Measurements from ENCODE around the gene RYR3.

RYR3 gene

DNA sequence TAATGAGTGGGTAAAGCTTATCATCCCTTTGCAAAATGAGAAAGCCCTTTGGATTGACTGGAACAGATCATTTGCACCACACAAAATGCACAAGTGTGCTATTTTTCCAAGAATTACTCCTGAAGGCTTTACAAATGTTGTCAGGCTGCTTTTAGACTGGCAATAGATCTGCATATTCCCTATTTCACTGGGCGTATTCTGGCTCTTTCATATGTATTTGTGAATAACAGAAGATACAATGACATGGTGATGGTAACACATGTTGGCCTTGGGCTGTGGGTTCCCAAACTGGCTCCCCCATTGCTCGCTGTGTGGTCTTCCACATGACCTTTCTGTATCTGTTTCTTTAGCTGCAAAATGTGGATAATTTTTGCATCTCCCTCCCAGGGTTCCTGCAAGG, 354.2 kb downstream of the RYR3 start:
- no peak for DNase-seq

DNA sequence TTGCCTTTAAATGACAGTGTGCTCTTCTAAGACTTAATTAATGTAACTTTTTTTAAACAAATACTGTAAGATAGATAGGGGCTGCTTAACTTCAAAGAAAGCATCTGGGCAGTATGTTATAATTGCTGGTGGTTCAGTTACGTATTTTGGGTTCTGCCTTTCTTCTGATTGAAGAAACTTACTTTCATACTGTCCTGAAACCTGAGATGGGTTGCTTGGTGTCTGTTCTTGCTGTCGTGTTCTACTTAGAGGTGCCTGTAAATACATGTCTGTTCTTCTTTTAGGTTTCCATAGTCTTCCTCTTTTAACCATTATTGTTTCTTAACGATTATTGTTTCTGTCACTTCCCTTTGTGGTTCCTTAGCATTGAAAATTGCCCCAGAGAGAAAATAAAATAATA, 359.8 kb downstream of the RYR3 start:
- DNase-seq = no peak

DNA sequence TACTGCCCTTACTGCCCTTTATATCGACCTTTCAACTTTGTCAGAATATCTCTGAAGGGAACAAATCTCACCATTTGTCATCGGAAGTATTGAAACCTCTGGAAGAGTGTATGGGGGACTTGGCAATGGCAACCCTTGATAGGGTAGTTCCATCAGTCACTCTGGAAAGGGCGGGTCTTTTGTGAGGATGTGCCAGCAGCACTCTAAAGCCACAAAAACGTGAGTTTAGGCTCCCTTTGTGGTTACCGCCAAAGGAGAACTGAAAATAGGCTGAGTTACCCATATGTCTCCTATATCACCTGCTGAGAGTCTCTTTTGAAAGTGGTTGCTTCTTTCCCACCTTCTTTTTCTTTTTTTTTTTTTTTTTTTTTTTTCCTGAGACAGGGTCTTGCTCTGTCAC, 360.7 kb downstream of the RYR3 start:
- DNase-seq = no peak

DNA sequence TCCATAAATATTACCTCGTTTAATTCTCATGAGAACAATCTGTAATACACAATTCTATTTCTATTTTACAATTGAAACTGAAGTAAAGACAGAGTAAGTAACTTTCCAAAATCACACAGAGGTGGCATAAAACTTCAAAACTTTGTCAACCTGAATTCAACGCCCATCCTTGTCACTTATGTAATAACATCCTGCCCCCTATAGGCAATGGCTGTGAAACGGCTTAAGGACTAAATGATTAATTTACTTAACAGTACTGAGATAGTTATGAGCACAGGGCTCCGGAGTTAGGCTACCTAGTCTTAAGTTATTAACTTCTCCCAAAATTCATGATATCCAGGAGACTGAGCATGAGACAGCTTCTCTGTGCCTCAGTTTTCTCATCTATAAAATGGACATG, 364.5 kb downstream of the RYR3 start:
- DNase-seq = no peak

DNA sequence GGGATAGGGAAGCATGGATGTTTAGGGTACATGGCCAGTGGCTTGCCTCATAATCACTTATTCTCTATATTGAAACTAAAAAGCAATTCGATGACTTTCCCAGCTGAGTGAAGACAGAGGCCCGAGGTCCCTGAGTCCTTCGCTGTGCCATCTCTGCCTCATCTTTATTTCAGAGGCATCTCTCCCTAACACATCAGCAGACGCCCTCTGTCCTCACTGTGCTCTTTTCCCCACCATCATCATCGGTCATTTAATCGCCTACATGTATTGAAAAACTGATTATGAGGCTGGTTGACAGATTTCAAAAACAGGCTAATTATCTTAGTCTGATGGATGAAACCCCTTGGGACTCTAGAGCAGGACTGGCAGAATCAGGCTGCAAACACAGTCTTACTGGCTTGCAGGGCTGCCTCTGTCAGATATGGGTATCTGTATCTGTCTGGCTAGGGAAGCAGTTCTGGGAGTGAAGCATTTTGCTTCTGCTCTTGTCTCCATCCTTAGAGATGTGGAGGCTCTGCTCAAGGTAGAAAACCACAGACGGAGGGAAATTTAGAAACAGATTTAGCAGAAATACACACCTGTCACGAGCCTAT, 366.6 kb downstream of the RYR3 start:
- no peak for DNase-seq

DNA sequence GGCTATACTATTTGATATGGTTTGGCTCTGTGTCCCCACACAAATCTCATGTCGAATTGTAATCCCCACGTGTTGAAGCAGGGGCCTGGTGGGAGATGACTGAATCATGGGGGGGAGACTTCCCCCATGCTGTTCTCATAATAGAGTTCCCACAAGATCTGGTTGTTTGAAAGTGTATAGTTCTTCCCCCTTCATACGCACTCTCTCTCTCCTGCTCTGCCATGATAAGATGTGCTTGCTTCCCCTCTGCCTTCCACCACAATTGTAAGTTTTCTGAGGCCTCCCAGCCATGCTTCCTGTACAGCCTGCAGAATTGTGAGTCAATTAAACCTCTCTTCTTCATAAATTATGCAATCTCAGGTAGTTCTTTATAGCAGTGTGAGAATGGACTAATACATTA, 367.4 kb downstream of the RYR3 start:
- no peak for DNase-seq

DNA sequence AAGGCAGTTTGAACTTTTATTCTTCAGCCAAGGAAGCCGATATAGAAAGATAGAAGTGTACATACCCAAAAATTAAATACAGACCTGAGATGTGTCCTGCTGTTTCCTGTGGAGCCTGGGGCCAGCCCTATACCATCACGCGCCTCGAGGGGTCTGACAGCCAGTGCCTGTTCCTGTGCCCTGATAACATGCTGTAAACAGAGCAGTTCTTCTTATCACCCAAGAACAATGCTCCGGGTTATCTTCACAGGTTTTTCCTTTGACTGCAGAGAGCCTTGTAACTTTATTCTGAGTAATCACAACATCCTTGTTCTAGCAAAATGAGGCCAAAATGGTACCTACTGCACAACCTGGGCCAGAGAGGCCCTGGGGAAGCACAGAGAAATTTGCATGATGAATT, 367.8 kb downstream of the RYR3 start:
- DNase-seq = no peak

DNA sequence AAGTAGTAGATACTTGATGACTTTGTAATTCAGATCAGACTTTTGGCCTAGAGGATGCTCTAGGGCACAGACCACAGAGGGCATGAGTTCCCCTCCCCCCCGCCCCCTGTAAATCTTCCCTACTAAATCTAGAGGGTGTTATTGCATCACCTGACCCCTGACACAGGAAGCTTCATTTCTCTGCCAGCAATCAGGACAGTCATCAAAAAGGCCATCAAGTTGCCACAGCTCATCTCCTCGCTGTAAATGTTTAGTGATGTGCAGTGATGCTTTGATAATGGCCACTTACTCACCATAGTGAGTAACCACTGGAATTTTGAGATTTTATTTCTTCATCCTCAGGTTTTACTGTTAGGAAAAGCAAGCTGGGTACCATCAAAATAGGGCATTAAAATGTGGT, 368.3 kb downstream of the RYR3 start:
- no peak for DNase-seq

DNA sequence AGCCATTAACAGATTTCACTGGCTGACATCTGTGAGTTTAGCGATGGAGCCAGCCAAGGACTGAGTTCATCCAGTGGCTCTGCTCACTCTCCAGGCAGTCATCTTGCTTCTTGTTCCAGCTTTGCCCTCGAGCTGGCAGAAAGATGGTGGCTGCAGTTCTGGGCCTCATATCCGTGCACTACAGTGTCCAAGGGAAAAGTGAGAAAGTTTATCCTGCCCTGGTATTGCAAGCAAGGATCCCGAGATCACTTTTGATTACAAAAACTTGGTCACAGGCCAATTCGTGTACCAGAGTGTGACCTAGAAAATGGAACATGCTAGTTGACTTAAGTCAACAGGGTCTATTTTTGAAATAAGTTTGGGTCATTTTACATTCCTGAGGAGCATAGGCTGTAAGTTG, 369.6 kb downstream of the RYR3 start:
- DNase-seq = no peak

DNA sequence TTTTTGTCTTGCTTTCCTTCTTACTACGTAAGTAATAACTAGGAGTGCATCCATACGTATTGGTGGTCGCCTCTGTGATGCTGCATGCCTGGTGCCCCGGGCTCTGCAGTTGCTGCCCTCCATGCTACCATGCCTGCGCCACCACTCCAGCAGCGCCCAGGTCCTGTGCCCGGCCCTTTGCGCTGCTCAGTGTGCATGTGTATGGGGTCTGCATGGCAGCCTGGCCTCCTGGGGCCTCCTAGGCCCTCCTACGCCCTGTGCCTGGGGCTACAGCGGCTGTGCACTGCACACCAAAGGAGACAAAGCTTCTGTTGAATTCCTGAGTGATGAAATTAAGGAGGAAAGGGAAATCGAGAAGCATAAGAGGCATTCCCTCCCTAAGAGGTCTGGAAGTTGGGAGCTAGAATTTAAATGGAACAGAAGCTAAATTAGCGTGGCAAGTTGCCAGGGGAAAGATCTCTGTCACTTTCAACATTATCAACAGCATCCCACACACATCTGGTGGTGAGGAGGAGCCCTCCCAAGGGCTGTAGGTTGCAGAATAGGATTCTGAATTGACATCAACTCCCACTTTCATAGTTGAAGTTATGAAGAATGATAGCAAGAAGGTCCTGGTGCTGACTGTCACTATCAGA, 382.5 kb downstream of the RYR3 start:
- DNase-seq = no peak

DNA sequence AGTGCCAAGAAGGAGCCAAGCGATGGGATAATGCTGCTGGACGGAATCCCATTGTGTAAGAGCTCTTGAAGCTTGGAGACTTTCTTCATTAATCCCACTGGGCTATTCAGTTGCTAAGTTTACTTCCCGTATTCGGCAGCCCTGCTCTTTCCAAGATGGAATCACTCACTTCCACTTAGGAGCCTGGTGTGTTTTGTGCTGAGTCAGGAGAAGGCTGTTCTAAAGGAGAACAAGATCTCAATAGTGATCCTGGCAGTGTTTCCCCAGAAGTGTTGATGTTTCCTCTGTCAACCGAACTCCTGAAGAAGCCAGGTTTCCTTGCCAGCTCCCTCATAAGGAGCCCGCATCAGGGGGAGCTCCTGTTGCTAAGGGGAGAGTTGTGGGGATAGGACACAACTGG, 387.4 kb downstream of the RYR3 start:
- no peak for DNase-seq

DNA sequence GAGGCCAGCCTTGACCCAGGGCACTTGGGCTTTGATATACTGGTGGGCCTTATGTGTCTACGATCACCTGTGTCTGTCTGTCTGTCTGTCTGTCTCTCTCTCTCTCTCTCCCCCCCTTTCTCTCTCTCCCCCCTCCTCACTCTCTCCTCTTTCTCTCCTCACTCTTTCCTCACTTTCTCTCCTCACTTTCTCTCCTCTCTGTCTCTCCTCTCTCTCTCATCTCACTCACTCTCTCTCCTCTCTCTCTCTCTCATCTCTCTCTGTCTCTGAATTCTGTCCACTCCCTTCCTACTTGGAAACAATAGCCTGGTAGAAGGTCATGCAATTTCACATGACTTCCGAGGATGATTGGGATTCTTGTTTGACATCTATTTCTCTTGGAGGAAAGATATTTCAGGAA, 388.4 kb downstream of the RYR3 start:
- no peak for DNase-seq

DNA sequence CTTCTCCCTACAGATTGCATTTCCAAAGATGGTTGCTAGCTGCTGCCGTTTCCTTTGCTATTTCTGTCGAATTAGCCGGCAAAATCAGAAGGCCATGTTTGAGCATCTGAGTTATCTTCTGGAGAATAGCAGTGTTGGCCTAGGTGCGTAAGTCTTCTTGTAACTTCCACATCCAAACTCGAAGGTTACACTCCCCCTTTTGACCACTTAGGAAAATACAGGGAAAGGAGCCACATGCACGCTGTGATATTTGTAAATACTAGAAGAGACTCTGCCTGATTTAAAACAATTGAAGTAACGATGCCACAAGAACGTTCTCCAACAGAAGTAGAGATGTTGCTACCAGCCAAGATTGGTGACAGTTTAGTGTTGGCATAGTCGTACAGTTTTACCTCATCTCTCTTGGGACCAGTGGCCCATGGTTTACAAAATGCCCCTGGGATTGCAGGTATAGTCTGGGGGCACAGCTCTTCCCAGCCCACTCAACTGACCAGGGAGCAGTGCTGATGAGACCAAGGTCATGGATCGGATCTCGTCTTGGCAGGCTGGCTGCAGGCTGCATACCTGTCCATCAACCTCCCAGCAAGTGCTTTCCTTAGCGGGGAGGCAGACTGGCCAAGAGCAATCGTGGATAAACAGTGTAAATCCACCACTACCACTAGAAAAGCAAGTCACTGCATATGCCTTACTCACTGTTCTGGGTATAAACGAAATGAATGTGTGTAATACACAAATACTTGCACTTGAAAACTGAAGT, 389.1 kb downstream of the RYR3 start:
- no peak for DNase-seq

DNA sequence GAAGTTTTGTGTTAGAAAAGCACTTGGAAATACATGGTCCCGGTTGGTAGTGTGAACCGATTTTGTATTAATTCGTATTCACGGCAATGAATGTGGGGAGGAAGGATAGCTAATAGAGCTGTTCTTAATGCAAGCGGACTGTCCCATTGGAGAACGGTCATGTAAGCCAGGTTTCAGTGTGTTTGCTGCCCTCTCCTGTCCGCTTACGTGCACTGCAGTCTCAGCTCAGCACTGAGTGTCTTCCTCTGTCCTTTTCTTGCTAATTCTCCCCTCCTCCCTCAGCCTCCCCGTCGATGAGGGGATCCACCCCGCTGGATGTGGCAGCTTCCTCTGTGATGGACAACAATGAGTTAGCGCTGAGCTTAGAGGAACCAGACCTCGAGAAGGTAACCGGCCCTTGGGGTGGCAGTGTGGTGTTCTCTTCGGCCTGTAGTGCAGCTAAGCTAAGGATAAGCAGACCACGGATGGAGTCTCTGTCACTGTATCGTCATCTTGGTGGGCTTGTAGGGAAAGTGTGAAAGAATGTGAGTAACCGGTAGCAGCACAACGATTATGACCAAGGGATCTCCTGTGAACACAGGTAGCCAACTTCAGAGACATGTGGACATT, 390.0 kb downstream of the RYR3 start:
- peak; percentile 59 for DNase-seq

DNA sequence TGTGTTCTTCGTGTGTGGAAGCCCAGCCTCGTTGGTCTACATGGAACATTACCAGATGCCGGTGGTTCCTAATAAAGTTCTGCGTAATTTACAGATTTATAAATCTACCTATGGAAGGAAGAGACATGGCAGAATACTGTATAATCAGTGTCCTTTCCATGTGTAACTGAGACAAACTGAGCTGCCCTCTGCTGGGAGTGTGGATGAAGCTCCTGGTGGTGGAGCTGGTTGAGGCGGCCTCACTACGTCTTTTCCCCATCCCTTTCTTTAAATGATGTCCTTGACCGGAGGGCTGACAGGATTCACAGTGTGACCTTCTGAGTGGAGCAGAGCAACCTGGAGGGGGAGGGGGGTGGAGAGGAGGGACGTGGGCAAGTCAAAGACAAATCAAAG, 390.5 kb downstream of the RYR3 start:
- no peak for DNase-seq

DNA sequence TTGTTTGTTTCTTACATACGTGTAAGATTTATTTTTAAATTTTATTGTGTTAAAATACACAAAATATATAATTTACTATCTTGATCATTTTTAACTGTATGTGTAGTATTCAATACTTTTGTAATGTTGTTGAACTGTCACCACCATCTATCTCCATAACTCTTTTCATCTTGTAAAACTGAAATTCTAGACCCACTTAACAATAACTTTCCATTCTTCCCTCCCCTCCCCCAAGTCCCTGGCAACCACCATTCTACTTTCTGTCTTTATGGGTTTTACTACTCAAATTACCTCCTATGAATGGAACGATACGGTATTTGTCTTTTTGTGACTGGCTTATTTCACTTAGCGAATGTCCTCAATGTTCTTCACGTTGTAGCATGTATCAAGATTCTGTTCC, 395.4 kb downstream of the RYR3 start:
- DNase-seq = no peak

DNA sequence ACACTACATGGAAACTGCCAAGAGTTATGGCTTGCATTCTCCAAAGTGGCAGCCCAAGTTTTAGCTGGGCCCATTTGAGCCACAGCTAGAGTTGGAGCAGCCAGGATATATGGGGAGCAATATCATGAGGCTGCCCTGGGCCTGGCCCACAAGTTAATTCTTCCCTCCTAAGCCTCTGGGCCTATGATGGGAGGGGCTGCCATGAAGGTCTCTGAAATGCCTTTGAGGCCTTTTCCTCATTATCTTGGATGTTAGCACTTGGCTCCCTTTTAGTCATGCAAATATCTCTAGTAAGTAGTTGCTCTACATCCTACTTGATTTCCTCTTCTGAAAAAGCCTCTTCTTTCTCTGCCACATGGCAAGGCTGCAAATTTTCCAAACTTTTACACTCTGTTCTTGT, 400.0 kb downstream of the RYR3 start:
- no peak for DNase-seq

DNA sequence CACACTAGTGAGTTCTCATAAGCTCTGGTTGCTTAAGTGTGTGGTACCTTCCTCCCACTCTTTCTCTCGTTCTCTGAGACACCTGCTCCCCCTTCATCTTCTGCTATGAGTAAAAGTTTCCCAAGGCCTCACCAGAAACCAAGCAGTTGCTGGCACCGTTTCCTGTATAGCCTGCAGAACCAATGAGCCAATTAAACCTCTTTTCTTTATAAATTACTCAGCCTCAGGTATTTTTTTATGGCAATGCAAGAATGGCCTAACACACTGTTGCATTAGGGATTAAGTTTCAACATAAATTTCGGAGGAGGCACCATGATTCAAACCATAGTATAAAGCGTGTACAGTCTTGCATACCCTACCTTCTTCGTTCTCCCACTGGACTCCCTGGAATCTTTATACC, 405.3 kb downstream of the RYR3 start:
- no peak for DNase-seq

DNA sequence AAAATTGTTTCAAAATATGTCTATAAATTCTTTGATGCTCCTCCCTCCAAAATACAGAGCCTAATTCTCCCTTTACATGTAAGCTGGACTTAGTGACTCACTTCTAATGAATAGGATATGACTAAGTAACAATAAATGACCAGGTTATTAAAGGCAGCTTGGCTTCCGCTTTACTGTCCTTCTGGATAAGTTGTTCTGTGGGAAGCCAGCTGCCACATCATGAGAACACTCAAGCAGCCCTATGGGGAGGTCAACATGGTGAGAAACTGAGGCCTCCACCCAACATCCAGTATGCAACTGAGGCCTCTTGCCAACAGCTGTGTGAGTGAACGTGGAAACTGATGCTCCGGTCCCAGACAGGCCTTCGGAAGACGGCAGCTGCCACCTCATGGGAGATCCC, 410.2 kb downstream of the RYR3 start:
- DNase-seq = no peak

DNA sequence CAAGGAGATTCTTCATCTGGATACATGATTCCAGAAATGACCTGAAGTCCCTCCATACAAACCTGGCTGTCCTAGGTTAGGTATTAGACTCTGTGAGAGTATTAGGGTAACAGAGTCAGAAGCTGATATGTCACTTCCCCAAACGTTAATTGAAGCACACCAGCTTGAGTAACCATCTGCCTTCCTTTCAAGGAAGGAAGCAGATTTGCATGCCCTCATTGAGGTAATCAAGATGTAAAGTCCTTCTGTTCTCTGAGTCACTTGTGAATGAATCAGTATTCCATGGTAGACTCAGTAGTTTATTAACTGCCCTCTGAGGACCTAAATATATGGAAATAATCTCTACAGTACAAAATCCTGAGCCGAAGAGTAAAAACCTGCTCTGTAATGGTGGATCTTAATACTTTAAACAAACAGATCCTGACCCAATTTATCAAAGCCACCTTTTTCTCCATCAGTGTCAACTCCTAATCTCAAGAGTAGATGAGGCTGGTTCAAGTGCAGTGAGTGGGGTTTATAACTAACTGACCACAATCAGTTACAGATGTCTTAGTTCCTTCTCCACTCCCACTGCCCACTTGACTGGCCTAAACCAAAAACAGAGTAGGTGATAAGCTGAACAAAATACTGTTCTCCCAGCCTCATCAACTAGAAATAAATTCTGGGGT, 411.4 kb downstream of the RYR3 start:
- no peak for DNase-seq

DNA sequence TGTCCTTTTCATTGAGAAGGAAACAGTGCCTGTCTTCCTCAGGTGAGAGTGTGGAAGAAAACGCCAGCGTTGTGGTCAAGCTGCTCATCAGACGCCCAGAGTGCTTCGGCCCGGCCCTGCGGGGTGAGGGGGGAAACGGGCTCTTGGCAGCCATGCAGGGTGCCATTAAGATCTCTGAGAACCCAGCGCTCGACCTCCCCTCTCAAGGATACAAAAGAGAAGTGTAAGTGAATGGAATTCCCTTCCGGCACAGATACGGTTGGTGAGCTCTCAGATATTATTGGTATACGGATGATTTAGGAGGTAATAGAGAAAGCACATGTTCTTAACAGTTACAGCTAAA, 411.9 kb downstream of the RYR3 start:
- no peak for DNase-seq

DNA sequence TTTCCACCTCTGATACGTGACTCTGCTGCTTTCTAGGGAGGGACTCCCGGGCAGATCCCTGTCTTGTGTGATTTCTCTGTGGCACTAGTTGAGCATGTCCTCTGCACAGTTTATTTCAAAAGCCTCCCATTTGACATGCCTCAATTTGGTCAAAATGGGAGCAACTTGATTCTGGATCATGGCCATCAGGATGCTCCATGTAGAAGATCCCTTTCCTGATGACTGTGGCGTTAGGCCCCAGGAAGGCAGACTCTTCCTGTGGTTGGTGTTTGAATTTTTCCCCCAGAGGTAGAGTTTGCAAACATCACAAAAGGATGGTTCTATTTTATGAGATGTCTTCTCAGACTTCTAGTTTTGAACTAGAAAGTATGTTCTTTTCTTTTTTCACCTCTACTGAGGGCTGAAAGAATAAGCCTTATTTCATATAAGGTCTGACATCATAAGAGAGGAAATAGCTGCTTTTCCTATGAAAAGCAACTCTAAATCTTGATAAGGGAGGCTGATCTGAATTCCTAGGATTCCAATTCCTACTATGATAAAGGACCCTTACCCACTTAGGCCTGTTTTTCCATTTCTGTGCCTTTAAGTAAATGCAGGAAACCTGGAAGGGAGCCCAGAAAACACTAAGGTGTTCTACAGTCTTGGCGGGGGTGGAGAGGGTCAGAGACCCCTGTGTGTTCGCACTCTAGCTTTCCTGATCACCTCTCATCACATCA, 413.7 kb downstream of the RYR3 start:
- no peak for DNase-seq

DNA sequence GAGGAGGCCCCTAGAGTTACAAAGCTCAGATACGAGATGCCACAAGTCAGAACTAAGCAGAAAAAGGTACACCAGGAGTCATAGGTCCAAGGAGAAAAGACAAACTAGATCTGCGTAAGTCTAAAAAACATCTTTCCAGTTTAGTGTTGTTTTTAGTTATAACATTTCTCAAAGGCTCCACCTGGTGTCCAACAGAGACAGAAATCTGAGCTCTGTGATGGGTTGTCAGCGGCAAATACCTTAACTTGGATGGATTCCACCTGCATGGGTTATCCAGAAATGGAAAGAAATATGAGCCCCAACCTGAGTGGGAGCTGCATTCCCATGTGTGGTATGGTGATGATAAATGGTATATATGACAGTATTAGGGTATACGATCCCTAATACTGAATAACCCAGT, 418.9 kb downstream of the RYR3 start:
- no peak for DNase-seq
